HG03060 (cell line): ENCODE results near the gene ENTPD7.

Experiments
- ATAC-seq: cut with Tn5 transposase; IDR thresholded peaks from one replicate; pipeline ENCODE4 v1.9.1; 2021; ENCODE audit warnings: low read depth, moderate number of reproducible peaks; ENCODE audit not compliant: unreplicated experiment

Gene ENTPD7

GRCh38 chr10:99633832-99634231 lies 25.5 kb upstream of the ENTPD7 start:
- ATAC-seq: no peak

GRCh38 chr10:99647601-99648151 lies 11.6 kb upstream of the ENTPD7 start:
- no peak for ATAC-seq

GRCh38 chr10:99648717-99649116 lies 10.6 kb upstream of the ENTPD7 start:
- ATAC-seq: no peak

- ATAC-seq: no peak
Measured at GRCh38 chr10:99652800-99653390, 6.4 kb upstream of the ENTPD7 start.

- ATAC-seq: no peak
Measured at GRCh38 chr10:99654390-99655175, 4.7 kb upstream of the ENTPD7 start.

- ATAC-seq: no peak
Measured at GRCh38 chr10:99656199-99657064, 2.9 kb upstream of the ENTPD7 start.

GRCh38 chr10:99658622-99659030 lies 683 bp upstream of the ENTPD7 start:
- ATAC-seq: no peak

GRCh38 chr10:99659868-99660366 lies 608 bp downstream of the ENTPD7 start:
- no peak for ATAC-seq

- ATAC-seq: no peak
Measured at GRCh38 chr10:99660662-99661376, 1.5 kb downstream of the ENTPD7 start.

GRCh38 chr10:99661377-99661763 lies 2.1 kb downstream of the ENTPD7 start:
- ATAC-seq: no peak

- ATAC-seq: no peak
Measured at GRCh38 chr10:99665304-99665703, 6.0 kb downstream of the ENTPD7 start.

- no peak for ATAC-seq
Measured at GRCh38 chr10:99667108-99667751, 7.9 kb downstream of the ENTPD7 start.

GRCh38 chr10:99671386-99671785 lies 12.1 kb downstream of the ENTPD7 start:
- ATAC-seq: no peak

GRCh38 chr10:99672884-99673283 lies 13.6 kb downstream of the ENTPD7 start:
- ATAC-seq: no peak

- no peak for ATAC-seq
Measured at GRCh38 chr10:99673492-99673891, 14.2 kb downstream of the ENTPD7 start.

- ATAC-seq: no peak
Measured at GRCh38 chr10:99674762-99675161, 15.5 kb downstream of the ENTPD7 start.

GRCh38 chr10:99676426-99676825 lies 17.1 kb downstream of the ENTPD7 start:
- no peak for ATAC-seq

- ATAC-seq: no peak
Measured at GRCh38 chr10:99676895-99677294, 17.6 kb downstream of the ENTPD7 start.

GRCh38 chr10:99678921-99679320 lies 19.6 kb downstream of the ENTPD7 start:
- no peak for ATAC-seq

- ATAC-seq: no peak
Measured at GRCh38 chr10:99681553-99681952, 22.2 kb downstream of the ENTPD7 start.
